Testis (tissue), 3 donors: Measurements from ENCODE around the gene NUDT14. TPM values are rescaled to one million over a fixed set of nuclear protein-coding genes. Genes with fewer than 3 reads are reported as not detected.

Source experiments
- DNase-seq: peaks from one replicate; pipeline ENCODE4 v3.0.0-alpha.2; 2019
- H3K27ac ChIP-seq, 2 donors: fragments of 200-600 bp; sonication (generic); one replicate each; pipeline ENCODE4 v1.5.1; 2019
- H3K27me3 ChIP-seq: fragments of 200-600 bp; sonication (generic); one replicate; pipeline ENCODE4 v1.5.1; 2019
- H3K36me3 ChIP-seq: fragments of 200-600 bp; sonication (generic); one replicate; pipeline ENCODE4 v1.5.1; 2017; ENCODE audit warnings: low read depth; ENCODE audit errors: missing control alignments
- H3K4me1 ChIP-seq: fragments of 200-600 bp; sonication (generic); one replicate; pipeline ENCODE4 v1.5.1; 2019
- H3K4me3 ChIP-seq, 2 donors: fragments of 200-600 bp; sonication (generic); one replicate each; pipeline ENCODE4 v1.5.1; 2017 to 2019
- H3K9me3 ChIP-seq: fragments of 200-600 bp; sonication (generic); one replicate; pipeline ENCODE4 v1.5.1; 2017
- POLR2A ChIP-seq: fragments of 450-650 bp; IDR thresholded peaks from one replicate; pipeline ENCODE4 v1.6.1; 2017; ENCODE audit warnings: antibody characterized with exemption, mild to moderate bottlenecking, moderate library complexity
- WGBS, 2 donors: methylation state at CpG; one replicate each; pipeline ENCODE4 v1.1.5; 2018; 5-methylcytosine and 5-hydroxymethylcytosine counted together
- intact Hi-C: fragments of 100-400 bp; cut with DNase I; formaldehyde crosslinking; loops from one replicate; pipeline ENCODE4 v1.15.1; 2023; ENCODE audit warnings: low total_unique reads
- polyA plus RNA-seq: library from polyadenylated mRNA; stranded (reverse); fragments of 350-450 nt; fragmentation: Illumina TruSeq; extraction: RNeasy Lipid Tissue Mini Kit (QIAGEN cat#74804); gene quantifications from one replicate; pipeline ENCODE4 v1.2.3, GENCODE V29; 2014; ENCODE audit warnings: low read depth, low replicate concordance; ENCODE audit not compliant: insufficient read depth
- total RNA-seq, 2 donors: library from RNA; depleted of rRNA; stranded (reverse); fragments of >200 nt; gene quantifications; one replicate each; pipeline ENCODE4 v1.2.3, GENCODE V29; 2016
- TF ChIP-seq, protein P1 (sequence below), 3 experiments: fragments of 450-650 bp in 2 of 3; fragments of 200-600 bp in 1 of 3; sonication (generic) in 1 of 3; IDR thresholded peaks; one replicate each; pipeline ENCODE4 v1.5.1; 2016 to 2019; ENCODE audit warnings: antibody characterized with exemption in 3 of 3, mild to moderate bottlenecking in 2 of 3, moderate library complexity in 1 of 3

The NUDT14 gene
- total and polyA plus RNA-seq, 3 donors from 2014 or later, result 22.0 to 40.0 (median 28.1) TPM

DNA sequence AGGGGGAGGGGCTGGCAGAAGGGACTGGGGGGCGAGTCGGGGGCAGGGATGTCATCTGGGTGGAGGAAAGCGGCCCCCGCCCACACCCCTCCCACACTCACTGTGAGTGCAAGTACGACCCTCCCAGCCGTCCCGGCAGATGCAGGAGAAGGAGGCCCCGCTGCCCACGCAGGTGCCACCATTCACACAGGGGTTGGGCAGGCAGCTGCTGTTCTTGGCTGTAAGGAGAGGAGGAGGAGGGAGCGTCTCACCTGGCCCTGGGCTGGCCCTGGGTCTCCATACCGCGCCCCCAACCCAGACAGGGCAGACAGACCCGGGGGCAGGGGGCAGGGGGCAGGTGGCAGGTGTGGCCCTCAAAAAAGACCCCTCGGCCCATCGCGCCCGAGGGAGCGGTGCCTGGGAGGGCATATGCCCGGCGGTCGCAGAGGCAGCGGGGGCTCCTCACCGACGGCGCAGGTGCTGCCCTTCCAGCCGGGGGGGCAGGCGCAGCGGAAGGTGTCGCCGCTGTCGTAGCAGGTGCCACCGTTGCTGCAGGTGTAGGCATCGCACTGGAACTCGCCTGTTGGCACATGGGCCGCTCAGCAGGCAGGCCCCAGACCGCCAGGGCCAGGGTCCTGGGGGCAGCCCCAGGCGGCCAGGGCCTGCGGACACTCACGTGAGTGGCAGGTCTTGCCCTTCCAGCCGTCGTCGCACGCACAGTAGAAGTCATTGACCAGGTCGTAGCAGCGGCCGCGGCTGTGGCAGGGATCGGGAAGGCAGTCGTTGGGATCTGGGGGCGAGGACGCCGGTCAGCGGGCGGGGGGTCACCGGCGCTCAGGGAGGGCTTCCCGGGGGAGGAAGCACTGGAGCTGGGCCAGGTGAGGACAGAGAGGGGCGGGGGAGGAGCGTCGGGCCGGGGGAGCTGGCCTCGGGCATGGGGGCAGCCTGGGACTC, 33.2 kb downstream of the NUDT14 start:
- WGBS, 2 donors, result 89 to 93% methylated on average over 25 to 59 of the region's 62 CpGs
- no peak for TF ChIP-seq POLR2A
- TF ChIP-seq, protein P1, sequence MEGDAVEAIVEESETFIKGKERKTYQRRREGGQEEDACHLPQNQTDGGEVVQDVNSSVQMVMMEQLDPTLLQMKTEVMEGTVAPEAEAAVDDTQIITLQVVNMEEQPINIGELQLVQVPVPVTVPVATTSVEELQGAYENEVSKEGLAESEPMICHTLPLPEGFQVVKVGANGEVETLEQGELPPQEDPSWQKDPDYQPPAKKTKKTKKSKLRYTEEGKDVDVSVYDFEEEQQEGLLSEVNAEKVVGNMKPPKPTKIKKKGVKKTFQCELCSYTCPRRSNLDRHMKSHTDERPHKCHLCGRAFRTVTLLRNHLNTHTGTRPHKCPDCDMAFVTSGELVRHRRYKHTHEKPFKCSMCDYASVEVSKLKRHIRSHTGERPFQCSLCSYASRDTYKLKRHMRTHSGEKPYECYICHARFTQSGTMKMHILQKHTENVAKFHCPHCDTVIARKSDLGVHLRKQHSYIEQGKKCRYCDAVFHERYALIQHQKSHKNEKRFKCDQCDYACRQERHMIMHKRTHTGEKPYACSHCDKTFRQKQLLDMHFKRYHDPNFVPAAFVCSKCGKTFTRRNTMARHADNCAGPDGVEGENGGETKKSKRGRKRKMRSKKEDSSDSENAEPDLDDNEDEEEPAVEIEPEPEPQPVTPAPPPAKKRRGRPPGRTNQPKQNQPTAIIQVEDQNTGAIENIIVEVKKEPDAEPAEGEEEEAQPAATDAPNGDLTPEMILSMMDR (IDR thresholded peaks at IDR 0.05), result no peak
- Histone ChIP-seq H3K27me3 (no peaks in the 10 kb centered on the region), H3K4me3 (no peak overlapping the region), H3K36me3 (no peaks in the 10 kb centered on the region), H3K9me3 (no peaks in the 10 kb centered on the region), H3K27ac (no peak overlapping the region), H3K4me1 (no peaks in the 10 kb centered on the region)
- intact Hi-C loops, result no loop called here
- DNase-seq, result no peak

DNA sequence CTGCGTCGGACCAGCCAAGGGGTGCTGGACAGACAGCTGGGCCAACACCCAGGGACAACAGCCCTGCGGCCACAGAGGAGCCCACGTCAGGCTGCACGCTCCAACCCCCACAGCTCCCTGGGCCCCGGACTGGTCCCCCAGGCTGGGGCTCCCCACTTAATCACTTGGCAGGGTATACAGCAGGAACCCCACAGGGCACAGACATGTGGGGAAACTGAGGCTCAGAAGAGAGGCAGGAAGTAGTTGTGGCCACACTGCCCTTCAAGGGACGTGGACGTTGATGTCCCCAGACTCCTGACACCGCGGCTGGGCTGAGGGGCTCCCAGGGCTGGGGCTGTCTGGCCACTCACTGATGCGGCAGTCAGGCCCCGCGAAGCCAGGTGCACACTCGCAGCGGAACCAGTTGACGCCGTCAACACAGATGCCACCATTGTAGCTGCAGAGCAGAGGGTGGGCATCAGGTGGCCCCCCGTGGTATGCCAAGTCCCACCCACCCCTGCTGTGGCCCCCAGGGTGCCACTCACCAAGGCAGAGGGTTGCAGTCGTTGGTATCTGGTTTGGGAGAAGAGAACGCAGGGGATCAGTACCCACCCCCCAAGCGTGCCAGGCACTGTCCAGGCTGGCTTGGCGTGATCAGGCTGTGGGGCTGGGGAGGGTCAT, 34.0 kb downstream of the NUDT14 start:
- Histone ChIP-seq H3K36me3 (no peaks in the 10 kb centered on the region), H3K9me3 (no peaks in the 10 kb centered on the region), H3K27me3 (no peaks in the 10 kb centered on the region), H3K27ac (no peak overlapping the region), H3K4me1 (no peaks in the 10 kb centered on the region), H3K4me3 (no peak overlapping the region)
- DNase-seq, result no peak
- WGBS, 2 donors, result 80 to 92% methylated on average over 3 to 21 of the region's 22 CpGs
- intact Hi-C loops, result no loop called here
- no peak for TF ChIP-seq POLR2A
- TF ChIP-seq, protein P1 (IDR thresholded peaks at IDR 0.05), result no peak

DNA sequence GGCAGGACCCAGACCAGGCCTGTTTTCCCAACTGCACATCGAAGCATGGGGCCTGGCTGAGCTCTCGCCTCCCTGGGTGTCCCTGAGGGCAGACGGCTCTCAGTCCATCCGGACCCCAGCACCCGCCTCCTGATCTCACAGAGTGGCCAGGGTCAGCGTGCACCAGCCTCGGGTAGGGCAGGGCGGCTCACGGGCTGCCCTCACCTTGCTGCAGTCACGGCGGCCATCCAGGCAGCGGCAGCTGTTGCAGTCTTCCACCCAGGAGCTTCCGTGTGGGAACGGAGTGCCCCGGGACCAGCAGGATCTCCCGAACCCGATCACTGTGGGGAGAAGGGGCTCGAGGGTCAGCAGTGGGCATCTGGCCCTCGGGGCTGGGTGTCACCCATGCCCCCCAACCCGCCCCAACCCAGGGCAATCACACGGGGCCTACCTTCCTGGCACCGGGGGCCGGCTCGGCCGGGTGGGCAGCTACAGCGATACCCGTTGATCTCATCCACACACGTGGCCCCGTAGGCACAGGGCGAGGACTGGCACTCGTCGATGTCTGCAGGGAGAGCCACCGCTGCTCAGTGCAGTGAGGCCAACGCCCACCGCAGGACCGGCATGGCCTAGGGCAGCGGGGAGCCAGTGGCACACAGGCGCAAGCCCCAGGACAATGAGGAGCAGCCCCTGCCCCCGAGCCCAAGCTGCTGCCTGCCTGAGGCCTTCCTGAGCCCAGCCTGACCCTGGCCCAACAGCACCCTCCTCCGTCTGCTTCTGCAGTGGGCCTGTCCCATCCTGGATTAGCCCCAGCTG, 34.7 kb downstream of the NUDT14 start:
- no peaks in the 10 kb centered on the region for H3K9me3 ChIP-seq
- no peaks in the 10 kb centered on the region for H3K27me3 ChIP-seq
- H3K27ac ChIP-seq, result no peak overlapping the region
- no peaks in the 10 kb centered on the region for H3K4me1 ChIP-seq
- no peak overlapping the region for H3K4me3 ChIP-seq
- WGBS, 2 donors, result 80 to 95% methylated on average over 2 to 33 of the region's 40 CpGs
- no peaks in the 10 kb centered on the region for H3K36me3 ChIP-seq
- TF ChIP-seq POLR2A, result no peak
- TF ChIP-seq, protein P1 (IDR thresholded peaks at IDR 0.05), result no peak
- intact Hi-C loops, result no loop called here
- no peak for DNase-seq

DNA sequence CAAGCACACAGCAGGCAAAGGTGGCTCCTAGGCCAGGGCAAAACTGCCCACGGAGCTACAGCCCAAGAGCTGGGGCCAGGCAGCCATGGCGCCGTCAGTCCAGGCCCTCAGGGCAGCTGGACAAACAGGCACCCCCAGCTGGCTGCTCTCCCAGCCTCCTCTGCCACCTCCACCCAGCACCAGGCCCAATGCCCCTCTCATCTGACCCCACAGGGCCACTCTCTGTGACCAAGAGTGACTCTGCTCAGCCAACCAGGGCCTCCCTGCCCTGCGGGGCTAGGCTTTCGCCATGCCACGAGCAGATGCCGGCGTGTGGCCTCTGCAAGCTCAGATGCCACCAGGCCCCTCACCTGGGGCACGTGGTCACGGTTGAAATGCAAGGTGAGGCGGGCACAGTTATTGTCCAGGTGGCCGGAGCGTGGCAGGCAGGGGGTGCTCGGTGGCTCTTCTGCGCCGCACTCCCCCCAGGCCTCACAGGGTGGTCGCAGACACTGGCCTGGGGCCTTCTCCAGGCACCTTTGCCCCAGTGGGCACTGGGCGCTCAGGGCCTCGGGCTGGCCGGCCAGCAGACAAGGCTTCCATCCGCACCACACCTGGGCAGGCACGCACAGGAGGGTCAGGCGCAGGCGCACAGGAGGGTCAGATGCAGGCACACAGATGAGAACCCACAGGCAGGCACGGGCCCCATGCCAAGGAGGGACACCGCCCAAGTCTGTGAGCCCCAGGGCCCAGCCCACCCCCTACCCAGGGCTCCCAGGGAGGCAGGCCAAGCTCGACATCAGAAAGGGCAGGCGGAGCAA, 35.5 kb downstream of the NUDT14 start:
- H3K36me3 ChIP-seq, result no peaks in the 10 kb centered on the region

More for the DNA sequence above, 35.5 kb downstream of the NUDT14 start:
- no peaks in the 10 kb centered on the region for H3K9me3 ChIP-seq
- no peak for TF ChIP-seq POLR2A
- TF ChIP-seq, protein P1 (IDR thresholded peaks at IDR 0.05), result no peak
- no peak overlapping the region for H3K4me3 ChIP-seq
- no peaks in the 10 kb centered on the region for H3K27me3 ChIP-seq
- WGBS, 2 donors, result 95 to 100% methylated on average over 7 to 28 of the region's 28 CpGs
- intact Hi-C loops, result no loop called here
- DNase-seq, result no peak
- no peaks in the 10 kb centered on the region for H3K4me1 ChIP-seq
- H3K27ac ChIP-seq, result no peak overlapping the region
